Measurements from ENCODE around the gene PCDHB1. TPM values are rescaled to one million over a fixed set of nuclear protein-coding genes. Genes with fewer than 3 reads are reported as not detected.

PCDHB1 gene
- total and polyA plus RNA-seq, 2 experiments from 2014 or later, result 0.03 to 0.05 TPM

- Mint-ChIP-seq H3K36me3 (ENCODE audit: low read depth) (peaks cover 38% of the 10 kb centered on the region), H3K4me3 (no peak overlapping the region), H3K4me1 (peaks cover 1% of the 10 kb centered on the region; the same call in 1 of the 3 replicates), H3K27me3 (ENCODE audit: insufficient read depth, low read depth, poor library complexity) (peaks cover 2% of the 10 kb centered on the region), H3K9me3 (peaks cover 15% of the 10 kb centered on the region; the same call in 2 of the 3 replicates), H3K27ac (no peak overlapping the region)
- Histone ChIP-seq H3K4me1 (ENCODE audit: insufficient read depth) (no peaks in the 10 kb centered on the region), H2AFZ (no peak overlapping the region), H4K20me1 (replicated peaks; ENCODE audit: insufficient read depth) (no peaks in the 10 kb centered on the region), H3K4me3 (no peak overlapping the region), H3K36me3 (ENCODE audit: insufficient read depth) (no peaks in the 10 kb centered on the region), H3K27me3 (ENCODE audit: insufficient read depth) (no peaks in the 10 kb centered on the region), H3K4me2 (no peak overlapping the region), H3K9me2 (ENCODE audit: insufficient read depth) (no peaks in the 10 kb centered on the region), H3F3A (replicated peaks; ENCODE audit: low read depth) (no peaks in the 10 kb centered on the region), H3K27ac (ENCODE audit: low read depth) (no peak overlapping the region), H3K79me2 (replicated peaks; ENCODE audit: insufficient read depth) (peaks cover 19% of the 10 kb centered on the region)
- ATAC-seq, result no peak
- TF ChIP-seq POLR2AphosphoS5 (IDR thresholded peaks at IDR 0.05; ENCODE audit: low read depth), result no peak
- TF ChIP-seq ZNF114 (CRISPR knock-in tag; IDR thresholded peaks at IDR 0.05), result no peak
- no peak for TF ChIP-seq EZH2 (IDR thresholded peaks at IDR 0.05; ENCODE audit: low read depth, unreplicated experiment)
- TF ChIP-seq, protein P1, sequence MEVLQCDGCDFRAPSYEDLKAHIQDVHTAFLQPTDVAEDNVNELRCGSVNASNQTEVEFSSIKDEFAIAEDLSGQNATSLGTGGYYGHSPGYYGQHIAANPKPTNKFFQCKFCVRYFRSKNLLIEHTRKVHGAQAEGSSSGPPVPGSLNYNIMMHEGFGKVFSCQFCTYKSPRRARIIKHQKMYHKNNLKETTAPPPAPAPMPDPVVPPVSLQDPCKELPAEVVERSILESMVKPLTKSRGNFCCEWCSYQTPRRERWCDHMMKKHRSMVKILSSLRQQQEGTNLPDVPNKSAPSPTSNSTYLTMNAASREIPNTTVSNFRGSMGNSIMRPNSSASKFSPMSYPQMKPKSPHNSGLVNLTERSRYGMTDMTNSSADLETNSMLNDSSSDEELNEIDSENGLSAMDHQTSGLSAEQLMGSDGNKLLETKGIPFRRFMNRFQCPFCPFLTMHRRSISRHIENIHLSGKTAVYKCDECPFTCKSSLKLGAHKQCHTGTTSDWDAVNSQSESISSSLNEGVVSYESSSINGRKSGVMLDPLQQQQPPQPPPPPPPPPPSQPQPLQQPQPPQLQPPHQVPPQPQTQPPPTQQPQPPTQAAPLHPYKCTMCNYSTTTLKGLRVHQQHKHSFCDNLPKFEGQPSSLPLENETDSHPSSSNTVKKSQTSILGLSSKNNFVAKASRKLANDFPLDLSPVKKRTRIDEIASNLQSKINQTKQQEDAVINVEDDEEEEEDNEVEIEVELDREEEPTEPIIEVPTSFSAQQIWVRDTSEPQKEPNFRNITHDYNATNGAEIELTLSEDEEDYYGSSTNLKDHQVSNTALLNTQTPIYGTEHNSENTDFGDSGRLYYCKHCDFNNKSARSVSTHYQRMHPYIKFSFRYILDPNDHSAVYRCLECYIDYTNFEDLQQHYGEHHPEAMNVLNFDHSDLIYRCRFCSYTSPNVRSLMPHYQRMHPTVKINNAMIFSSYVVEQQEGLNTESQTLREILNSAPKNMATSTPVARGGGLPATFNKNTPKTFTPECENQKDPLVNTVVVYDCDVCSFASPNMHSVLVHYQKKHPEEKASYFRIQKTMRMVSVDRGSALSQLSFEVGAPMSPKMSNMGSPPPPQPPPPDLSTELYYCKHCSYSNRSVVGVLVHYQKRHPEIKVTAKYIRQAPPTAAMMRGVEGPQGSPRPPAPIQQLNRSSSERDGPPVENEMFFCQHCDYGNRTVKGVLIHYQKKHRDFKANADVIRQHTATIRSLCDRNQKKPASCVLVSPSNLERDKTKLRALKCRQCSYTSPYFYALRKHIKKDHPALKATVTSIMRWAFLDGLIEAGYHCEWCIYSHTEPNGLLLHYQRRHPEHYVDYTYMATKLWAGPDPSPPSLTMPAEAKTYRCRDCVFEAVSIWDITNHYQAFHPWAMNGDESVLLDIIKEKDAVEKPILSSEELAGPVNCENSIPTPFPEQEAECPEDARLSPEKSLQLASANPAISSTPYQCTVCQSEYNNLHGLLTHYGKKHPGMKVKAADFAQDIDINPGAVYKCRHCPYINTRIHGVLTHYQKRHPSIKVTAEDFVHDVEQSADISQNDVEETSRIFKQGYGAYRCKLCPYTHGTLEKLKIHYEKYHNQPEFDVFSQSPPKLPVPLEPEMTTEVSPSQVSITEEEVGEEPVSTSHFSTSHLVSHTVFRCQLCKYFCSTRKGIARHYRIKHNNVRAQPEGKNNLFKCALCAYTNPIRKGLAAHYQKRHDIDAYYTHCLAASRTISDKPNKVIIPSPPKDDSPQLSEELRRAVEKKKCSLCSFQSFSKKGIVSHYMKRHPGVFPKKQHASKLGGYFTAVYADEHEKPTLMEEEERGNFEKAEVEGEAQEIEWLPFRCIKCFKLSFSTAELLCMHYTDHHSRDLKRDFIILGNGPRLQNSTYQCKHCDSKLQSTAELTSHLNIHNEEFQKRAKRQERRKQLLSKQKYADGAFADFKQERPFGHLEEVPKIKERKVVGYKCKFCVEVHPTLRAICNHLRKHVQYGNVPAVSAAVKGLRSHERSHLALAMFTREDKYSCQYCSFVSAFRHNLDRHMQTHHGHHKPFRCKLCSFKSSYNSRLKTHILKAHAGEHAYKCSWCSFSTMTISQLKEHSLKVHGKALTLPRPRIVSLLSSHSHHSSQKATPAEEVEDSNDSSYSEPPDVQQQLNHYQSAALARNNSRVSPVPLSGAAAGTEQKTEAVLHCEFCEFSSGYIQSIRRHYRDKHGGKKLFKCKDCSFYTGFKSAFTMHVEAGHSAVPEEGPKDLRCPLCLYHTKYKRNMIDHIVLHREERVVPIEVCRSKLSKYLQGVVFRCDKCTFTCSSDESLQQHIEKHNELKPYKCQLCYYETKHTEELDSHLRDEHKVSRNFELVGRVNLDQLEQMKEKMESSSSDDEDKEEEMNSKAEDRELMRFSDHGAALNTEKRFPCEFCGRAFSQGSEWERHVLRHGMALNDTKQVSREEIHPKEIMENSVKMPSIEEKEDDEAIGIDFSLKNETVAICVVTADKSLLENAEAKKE (CRISPR knock-in tag; IDR thresholded peaks at IDR 0.05), result no peak
- no peak for TF ChIP-seq NANOG (IDR thresholded peaks at IDR 0.05; ENCODE audit: borderline replicate concordance)
- TF ChIP-seq JUNB (IDR thresholded peaks at IDR 0.05; ENCODE audit: unreplicated experiment), result no peak
- DNase-seq (ENCODE audit: low spot score), result no peak
Observed at GRCh38 chr5:141105350-141105749, 54.2 kb downstream of the PCDHB1 start.

Other genes with a start within 250 kb of the PCDHB1 start
- 9.6 and 12.5 TPM in 2 replicates for gene PCDHA4, start 244.3 kb upstream of the PCDHB1 start, total RNA-seq (2014; rRNA removed; shearing (Covaris generic))
- gene PCDHA4, start 244.3 kb upstream of the PCDHB1 start, polyA plus RNA-seq (2016; fragmentation: Nextera tagmentation; extraction: Ambion mirVana), result 1.6 and 1.8 TPM in 2 replicates
- gene PCDHA5, start 229.8 kb upstream of the PCDHB1 start, total RNA-seq (2014; rRNA removed; shearing (Covaris generic)), result 1.4 and 3.1 TPM in 2 replicates
- gene PCDHA5, start 229.8 kb upstream of the PCDHB1 start, polyA plus RNA-seq (2016; fragmentation: Nextera tagmentation; extraction: Ambion mirVana), result 0.61 and 0.86 TPM in 2 replicates
- gene PCDHA6, start 223.4 kb upstream of the PCDHB1 start, total RNA-seq (2014; rRNA removed; shearing (Covaris generic)), result 4.6 and 5.2 TPM in 2 replicates
- 2.0 and 2.1 TPM in 2 replicates for gene PCDHA6, start 223.4 kb upstream of the PCDHB1 start, polyA plus RNA-seq (2016; fragmentation: Nextera tagmentation; extraction: Ambion mirVana)
- gene PCDHA7, start 217.1 kb upstream of the PCDHB1 start, total RNA-seq (2014; rRNA removed; shearing (Covaris generic)), result 6.9 and 8.7 TPM in 2 replicates
- 1.3 and 1.7 TPM in 2 replicates for gene PCDHA7, start 217.1 kb upstream of the PCDHB1 start, polyA plus RNA-seq (2016; fragmentation: Nextera tagmentation; extraction: Ambion mirVana)
- gene PCDHA8, start 210.2 kb upstream of the PCDHB1 start, total RNA-seq (2014; rRNA removed; shearing (Covaris generic)), result 1.4 and 3.1 TPM in 2 replicates
- 0.56 and 0.86 TPM in 2 replicates for gene PCDHA8, start 210.2 kb upstream of the PCDHB1 start, polyA plus RNA-seq (2016; fragmentation: Nextera tagmentation; extraction: Ambion mirVana)
- gene PCDHA9, start 203.0 kb upstream of the PCDHB1 start, total RNA-seq (2014; rRNA removed; shearing (Covaris generic)), result 3.2 and 3.3 TPM in 2 replicates
- 1.1 and 1.6 TPM in 2 replicates for gene PCDHA9, start 203.0 kb upstream of the PCDHB1 start, polyA plus RNA-seq (2016; fragmentation: Nextera tagmentation; extraction: Ambion mirVana)
- gene PCDHA10, start 195.5 kb upstream of the PCDHB1 start, total RNA-seq (2014; rRNA removed; shearing (Covaris generic)), result 11.6 and 12.2 TPM in 2 replicates
- 3.9 and 4.1 TPM in 2 replicates for gene PCDHA10, start 195.5 kb upstream of the PCDHB1 start, polyA plus RNA-seq (2016; fragmentation: Nextera tagmentation; extraction: Ambion mirVana)
- 22.9 and 26.5 TPM in 2 replicates for gene PCDHA11, start 182.4 kb upstream of the PCDHB1 start, total RNA-seq (2014; rRNA removed; shearing (Covaris generic))
- 8.5 and 11.6 TPM in 2 replicates for gene PCDHA11, start 182.4 kb upstream of the PCDHB1 start, polyA plus RNA-seq (2016; fragmentation: Nextera tagmentation; extraction: Ambion mirVana)
- 12.7 and 17.7 TPM in 2 replicates for gene PCDHA12, start 176.1 kb upstream of the PCDHB1 start, total RNA-seq (2014; rRNA removed; shearing (Covaris generic))
- 5.1 and 5.6 TPM in 2 replicates for gene PCDHA12, start 176.1 kb upstream of the PCDHB1 start, polyA plus RNA-seq (2016; fragmentation: Nextera tagmentation; extraction: Ambion mirVana)
- 4.3 and 9.8 TPM in 2 replicates for gene PCDHA13, start 169.2 kb upstream of the PCDHB1 start, total RNA-seq (2014; rRNA removed; shearing (Covaris generic))
- gene PCDHA13, start 169.2 kb upstream of the PCDHB1 start, polyA plus RNA-seq (2016; fragmentation: Nextera tagmentation; extraction: Ambion mirVana), result 0.59 and 1.2 TPM in 2 replicates
- gene PCDHAC1, start 125.1 kb upstream of the PCDHB1 start, total RNA-seq (2014; rRNA removed; shearing (Covaris generic)), result 9.9 and 12.1 TPM in 2 replicates
- gene PCDHAC1, start 125.1 kb upstream of the PCDHB1 start, polyA plus RNA-seq (2016; fragmentation: Nextera tagmentation; extraction: Ambion mirVana), result 0.50 and 0.53 TPM in 2 replicates
- 11.8 and 13.1 TPM in 2 replicates for gene PCDHAC2, start 84.9 kb upstream of the PCDHB1 start, total RNA-seq (2014; rRNA removed; shearing (Covaris generic))
- 0.54 and 1.8 TPM in 2 replicates for gene PCDHAC2, start 84.9 kb upstream of the PCDHB1 start, polyA plus RNA-seq (2016; fragmentation: Nextera tagmentation; extraction: Ambion mirVana)
- gene PCDHB2, start 43.2 kb downstream of the PCDHB1 start, total RNA-seq (2014; rRNA removed; shearing (Covaris generic)), result 28.6 and 34.2 TPM in 2 replicates
- 7.1 and 9.3 TPM in 2 replicates for gene PCDHB2, start 43.2 kb downstream of the PCDHB1 start, polyA plus RNA-seq (2016; fragmentation: Nextera tagmentation; extraction: Ambion mirVana)
- gene PCDHB3, start 49.1 kb downstream of the PCDHB1 start, total RNA-seq (2014; rRNA removed; shearing (Covaris generic)), result 15.3 and 19.4 TPM in 2 replicates
- 4.7 and 5.2 TPM in 2 replicates for gene PCDHB3, start 49.1 kb downstream of the PCDHB1 start, polyA plus RNA-seq (2016; fragmentation: Nextera tagmentation; extraction: Ambion mirVana)
- gene PCDHB4, start 70.4 kb downstream of the PCDHB1 start, total RNA-seq (2014; rRNA removed; shearing (Covaris generic)), result 1.7 and 2.7 TPM in 2 replicates
- gene PCDHB4, start 70.4 kb downstream of the PCDHB1 start, polyA plus RNA-seq (2016; fragmentation: Nextera tagmentation; extraction: Ambion mirVana), result 0.87 and 1.3 TPM in 2 replicates
- 37.7 and 49.7 TPM in 2 replicates for gene PCDHB5, start 83.8 kb downstream of the PCDHB1 start, total RNA-seq (2014; rRNA removed; shearing (Covaris generic))
- 18.7 and 20.0 TPM in 2 replicates for gene PCDHB5, start 83.8 kb downstream of the PCDHB1 start, polyA plus RNA-seq (2016; fragmentation: Nextera tagmentation; extraction: Ambion mirVana)
- gene PCDHB6, start 98.7 kb downstream of the PCDHB1 start, total RNA-seq (2014; rRNA removed; shearing (Covaris generic)), result 0.23 and 0.52 TPM in 2 replicates
- gene PCDHB6, start 98.7 kb downstream of the PCDHB1 start, polyA plus RNA-seq (2016; fragmentation: Nextera tagmentation; extraction: Ambion mirVana), result 0.11 and 0.17 TPM in 2 replicates
- gene PCDHB7, start 121.3 kb downstream of the PCDHB1 start, total RNA-seq (2014; rRNA removed; shearing (Covaris generic)), result 0.39 and 1.0 TPM in 2 replicates
- 0.33 and 0.48 TPM in 2 replicates for gene PCDHB7, start 121.3 kb downstream of the PCDHB1 start, polyA plus RNA-seq (2016; fragmentation: Nextera tagmentation; extraction: Ambion mirVana)
- 2.6 and 2.7 TPM in 2 replicates for gene PCDHB8, start 126.4 kb downstream of the PCDHB1 start, total RNA-seq (2014; rRNA removed; shearing (Covaris generic))
- gene PCDHB8, start 126.4 kb downstream of the PCDHB1 start, polyA plus RNA-seq (2016; fragmentation: Nextera tagmentation; extraction: Ambion mirVana), result 0.45 and 0.84 TPM in 2 replicates
- gene PCDHB16, start 131.0 kb downstream of the PCDHB1 start, total RNA-seq (2014; rRNA removed; shearing (Covaris generic)), result 2.2 and 2.4 TPM in 2 replicates
- gene PCDHB16, start 131.0 kb downstream of the PCDHB1 start, polyA plus RNA-seq (2016; fragmentation: Nextera tagmentation; extraction: Ambion mirVana), result 0.73 and 0.92 TPM in 2 replicates
- 0.63 and 0.78 TPM in 2 replicates for gene PCDHB9, start 135.8 kb downstream of the PCDHB1 start, total RNA-seq (2014; rRNA removed; shearing (Covaris generic))
- 0.27 and 0.45 TPM in 2 replicates for gene PCDHB9, start 135.8 kb downstream of the PCDHB1 start, polyA plus RNA-seq (2016; fragmentation: Nextera tagmentation; extraction: Ambion mirVana)
- gene PCDHB10, start 141.0 kb downstream of the PCDHB1 start, total RNA-seq (2014; rRNA removed; shearing (Covaris generic)), result 0.89 and 2.7 TPM in 2 replicates
- gene PCDHB10, start 141.0 kb downstream of the PCDHB1 start, polyA plus RNA-seq (2016; fragmentation: Nextera tagmentation; extraction: Ambion mirVana), result 1.6 and 1.7 TPM in 2 replicates
- 0.47 and 1.3 TPM in 2 replicates for gene PCDHB11, start 148.3 kb downstream of the PCDHB1 start, total RNA-seq (2014; rRNA removed; shearing (Covaris generic))
- 0.19 and 0.33 TPM in 2 replicates for gene PCDHB11, start 148.3 kb downstream of the PCDHB1 start, polyA plus RNA-seq (2016; fragmentation: Nextera tagmentation; extraction: Ambion mirVana)
- gene PCDHB12, start 157.3 kb downstream of the PCDHB1 start, total RNA-seq (2014; rRNA removed; shearing (Covaris generic)), result 3.7 and 4.3 TPM in 2 replicates
- 0.80 and 1.3 TPM in 2 replicates for gene PCDHB12, start 157.3 kb downstream of the PCDHB1 start, polyA plus RNA-seq (2016; fragmentation: Nextera tagmentation; extraction: Ambion mirVana)
- gene PCDHB13, start 162.5 kb downstream of the PCDHB1 start, total RNA-seq (2014; rRNA removed; shearing (Covaris generic)), result 2.4 and 3.5 TPM in 2 replicates
- gene PCDHB13, start 162.5 kb downstream of the PCDHB1 start, polyA plus RNA-seq (2016; fragmentation: Nextera tagmentation; extraction: Ambion mirVana), result 0.87 and 1.1 TPM in 2 replicates
- 3.2 and 4.1 TPM in 2 replicates for gene PCDHB14, start 172.0 kb downstream of the PCDHB1 start, total RNA-seq (2014; rRNA removed; shearing (Covaris generic))
- 0.71 and 0.83 TPM in 2 replicates for gene PCDHB14, start 172.0 kb downstream of the PCDHB1 start, polyA plus RNA-seq (2016; fragmentation: Nextera tagmentation; extraction: Ambion mirVana)
- gene PCDHB15, start 194.0 kb downstream of the PCDHB1 start, total RNA-seq (2014; rRNA removed; shearing (Covaris generic)), result 8.0 and 12.1 TPM in 2 replicates
- 4.9 and 6.1 TPM in 2 replicates for gene PCDHB15, start 194.0 kb downstream of the PCDHB1 start, polyA plus RNA-seq (2016; fragmentation: Nextera tagmentation; extraction: Ambion mirVana)